Measurements from ENCODE around the gene UCK2. TPM values are rescaled to one million over a fixed set of nuclear protein-coding genes. Genes with fewer than 3 reads are reported as not detected.

UCK2 gene
- total and polyA plus RNA-seq, 10 of the 15 experiments (the other 5 are each of a cell fraction or from before 2014, with no cell fraction given) = 55.3 to 106 (median 84.9) TPM

DNA sequence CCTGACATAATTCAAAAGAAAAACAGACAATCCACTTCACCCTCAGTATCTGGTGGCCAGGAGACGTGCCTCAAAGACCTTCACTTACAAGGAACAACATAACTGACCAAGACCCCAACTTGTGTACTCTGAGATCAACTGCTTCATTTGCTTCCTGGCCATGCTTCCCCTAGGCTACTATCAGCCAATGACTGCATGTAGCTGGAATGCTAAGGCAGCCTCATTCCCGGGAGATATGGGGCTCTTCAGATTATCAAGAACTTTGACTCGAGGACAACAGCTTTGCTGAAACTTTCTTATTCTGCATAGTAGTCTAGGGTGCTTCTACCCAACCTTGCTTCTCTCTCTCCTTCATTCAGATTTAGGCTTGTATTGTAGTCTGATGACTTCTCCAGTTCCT, 11.7 kb upstream of the UCK2 start:
- no peaks in the 10 kb centered on the region for H3K27me3 ChIP-seq (replicated peaks in 1 of 2; ENCODE audit: control insufficient read depth in 2 of 2, insufficient read depth in 2 of 2, low read length in 1 of 2)
- no peak for FAIRE-seq
- in situ Hi-C loops (cut with MboI) (no loop called here), intact Hi-C loops (cut with micrococcal nuclease; ENCODE audit: unreplicated experiment) (no loop called here)
- H3K79me2 ChIP-seq (ENCODE audit: control insufficient read depth, insufficient read depth, low read length) = no peaks in the 10 kb centered on the region
- H3K4me1 ChIP-seq (ENCODE audit: control insufficient read depth, insufficient read depth, low read length) = no peaks in the 10 kb centered on the region
- no peak overlapping the region for H3K4me3 ChIP-seq
- CTCF ChIA-PET = no interaction called here
- no TSS peak for BruUV-seq (replicated peaks)
- no peak for DNase-seq (ENCODE audit: low read depth, low spot score)
- H4K20me1 ChIP-seq (ENCODE audit: control insufficient read depth, insufficient read depth) = no peaks in the 10 kb centered on the region
- no peaks in the 10 kb centered on the region for H3K36me3 ChIP-seq (ENCODE audit: control insufficient read depth in 2 of 2, insufficient read depth in 2 of 2, low read length in 1 of 2)
- RAD21 ChIA-PET (ENCODE audit: unreplicated experiment) = no interaction called here
- no peak for ATAC-seq
- H3K27ac ChIP-seq (ENCODE audit: control insufficient read depth, insufficient read depth) = no peak overlapping the region
- 32% methylated on average over 3 of the region's 3 CpGs for WGBS (ENCODE audit: insufficient coverage, insufficient replicate concordance, low lambda C conversion rate, missing lambda C conversion rate)
- no peak for TF ChIP-seq CREB1 (IDR thresholded peaks at IDR 0.05; ENCODE audit: low read depth)
- no peak for TF ChIP-seq CBFB (IDR thresholded peaks at IDR 0.05; ENCODE audit: low read depth)
- TF ChIP-seq, protein P1, sequence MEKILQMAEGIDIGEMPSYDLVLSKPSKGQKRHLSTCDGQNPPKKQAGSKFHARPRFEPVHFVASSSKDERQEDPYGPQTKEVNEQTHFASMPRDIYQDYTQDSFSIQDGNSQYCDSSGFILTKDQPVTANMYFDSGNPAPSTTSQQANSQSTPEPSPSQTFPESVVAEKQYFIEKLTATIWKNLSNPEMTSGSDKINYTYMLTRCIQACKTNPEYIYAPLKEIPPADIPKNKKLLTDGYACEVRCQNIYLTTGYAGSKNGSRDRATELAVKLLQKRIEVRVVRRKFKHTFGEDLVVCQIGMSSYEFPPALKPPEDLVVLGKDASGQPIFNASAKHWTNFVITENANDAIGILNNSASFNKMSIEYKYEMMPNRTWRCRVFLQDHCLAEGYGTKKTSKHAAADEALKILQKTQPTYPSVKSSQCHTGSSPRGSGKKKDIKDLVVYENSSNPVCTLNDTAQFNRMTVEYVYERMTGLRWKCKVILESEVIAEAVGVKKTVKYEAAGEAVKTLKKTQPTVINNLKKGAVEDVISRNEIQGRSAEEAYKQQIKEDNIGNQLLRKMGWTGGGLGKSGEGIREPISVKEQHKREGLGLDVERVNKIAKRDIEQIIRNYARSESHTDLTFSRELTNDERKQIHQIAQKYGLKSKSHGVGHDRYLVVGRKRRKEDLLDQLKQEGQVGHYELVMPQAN (conservative IDR thresholded peaks at IDR 0.05) = no peak
- TF ChIP-seq, protein P2, sequence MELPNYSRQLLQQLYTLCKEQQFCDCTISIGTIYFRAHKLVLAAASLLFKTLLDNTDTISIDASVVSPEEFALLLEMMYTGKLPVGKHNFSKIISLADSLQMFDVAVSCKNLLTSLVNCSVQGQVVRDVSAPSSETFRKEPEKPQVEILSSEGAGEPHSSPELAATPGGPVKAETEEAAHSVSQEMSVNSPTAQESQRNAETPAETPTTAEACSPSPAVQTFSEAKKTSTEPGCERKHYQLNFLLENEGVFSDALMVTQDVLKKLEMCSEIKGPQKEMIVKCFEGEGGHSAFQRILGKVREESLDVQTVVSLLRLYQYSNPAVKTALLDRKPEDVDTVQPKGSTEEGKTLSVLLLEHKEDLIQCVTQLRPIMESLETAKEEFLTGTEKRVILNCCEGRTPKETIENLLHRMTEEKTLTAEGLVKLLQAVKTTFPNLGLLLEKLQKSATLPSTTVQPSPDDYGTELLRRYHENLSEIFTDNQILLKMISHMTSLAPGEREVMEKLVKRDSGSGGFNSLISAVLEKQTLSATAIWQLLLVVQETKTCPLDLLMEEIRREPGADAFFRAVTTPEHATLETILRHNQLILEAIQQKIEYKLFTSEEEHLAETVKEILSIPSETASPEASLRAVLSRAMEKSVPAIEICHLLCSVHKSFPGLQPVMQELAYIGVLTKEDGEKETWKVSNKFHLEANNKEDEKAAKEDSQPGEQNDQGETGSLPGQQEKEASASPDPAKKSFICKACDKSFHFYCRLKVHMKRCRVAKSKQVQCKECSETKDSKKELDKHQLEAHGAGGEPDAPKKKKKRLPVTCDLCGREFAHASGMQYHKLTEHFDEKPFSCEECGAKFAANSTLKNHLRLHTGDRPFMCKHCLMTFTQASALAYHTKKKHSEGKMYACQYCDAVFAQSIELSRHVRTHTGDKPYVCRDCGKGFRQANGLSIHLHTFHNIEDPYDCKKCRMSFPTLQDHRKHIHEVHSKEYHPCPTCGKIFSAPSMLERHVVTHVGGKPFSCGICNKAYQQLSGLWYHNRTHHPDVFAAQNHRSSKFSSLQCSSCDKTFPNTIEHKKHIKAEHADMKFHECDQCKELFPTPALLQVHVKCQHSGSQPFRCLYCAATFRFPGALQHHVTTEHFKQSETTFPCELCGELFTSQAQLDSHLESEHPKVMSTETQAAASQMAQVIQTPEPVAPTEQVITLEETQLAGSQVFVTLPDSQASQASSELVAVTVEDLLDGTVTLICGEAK (IDR thresholded peaks at IDR 0.05; ENCODE audit: borderline replicate concordance) = no peak
- TF ChIP-seq, protein P3, sequence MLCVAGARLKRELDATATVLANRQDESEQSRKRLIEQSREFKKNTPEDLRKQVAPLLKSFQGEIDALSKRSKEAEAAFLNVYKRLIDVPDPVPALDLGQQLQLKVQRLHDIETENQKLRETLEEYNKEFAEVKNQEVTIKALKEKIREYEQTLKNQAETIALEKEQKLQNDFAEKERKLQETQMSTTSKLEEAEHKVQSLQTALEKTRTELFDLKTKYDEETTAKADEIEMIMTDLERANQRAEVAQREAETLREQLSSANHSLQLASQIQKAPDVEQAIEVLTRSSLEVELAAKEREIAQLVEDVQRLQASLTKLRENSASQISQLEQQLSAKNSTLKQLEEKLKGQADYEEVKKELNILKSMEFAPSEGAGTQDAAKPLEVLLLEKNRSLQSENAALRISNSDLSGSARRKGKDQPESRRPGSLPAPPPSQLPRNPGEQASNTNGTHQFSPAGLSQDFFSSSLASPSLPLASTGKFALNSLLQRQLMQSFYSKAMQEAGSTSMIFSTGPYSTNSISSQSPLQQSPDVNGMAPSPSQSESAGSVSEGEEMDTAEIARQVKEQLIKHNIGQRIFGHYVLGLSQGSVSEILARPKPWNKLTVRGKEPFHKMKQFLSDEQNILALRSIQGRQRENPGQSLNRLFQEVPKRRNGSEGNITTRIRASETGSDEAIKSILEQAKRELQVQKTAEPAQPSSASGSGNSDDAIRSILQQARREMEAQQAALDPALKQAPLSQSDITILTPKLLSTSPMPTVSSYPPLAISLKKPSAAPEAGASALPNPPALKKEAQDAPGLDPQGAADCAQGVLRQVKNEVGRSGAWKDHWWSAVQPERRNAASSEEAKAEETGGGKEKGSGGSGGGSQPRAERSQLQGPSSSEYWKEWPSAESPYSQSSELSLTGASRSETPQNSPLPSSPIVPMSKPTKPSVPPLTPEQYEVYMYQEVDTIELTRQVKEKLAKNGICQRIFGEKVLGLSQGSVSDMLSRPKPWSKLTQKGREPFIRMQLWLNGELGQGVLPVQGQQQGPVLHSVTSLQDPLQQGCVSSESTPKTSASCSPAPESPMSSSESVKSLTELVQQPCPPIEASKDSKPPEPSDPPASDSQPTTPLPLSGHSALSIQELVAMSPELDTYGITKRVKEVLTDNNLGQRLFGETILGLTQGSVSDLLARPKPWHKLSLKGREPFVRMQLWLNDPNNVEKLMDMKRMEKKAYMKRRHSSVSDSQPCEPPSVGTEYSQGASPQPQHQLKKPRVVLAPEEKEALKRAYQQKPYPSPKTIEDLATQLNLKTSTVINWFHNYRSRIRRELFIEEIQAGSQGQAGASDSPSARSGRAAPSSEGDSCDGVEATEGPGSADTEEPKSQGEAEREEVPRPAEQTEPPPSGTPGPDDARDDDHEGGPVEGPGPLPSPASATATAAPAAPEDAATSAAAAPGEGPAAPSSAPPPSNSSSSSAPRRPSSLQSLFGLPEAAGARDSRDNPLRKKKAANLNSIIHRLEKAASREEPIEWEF (IDR thresholded peaks at IDR 0.05; ENCODE audit: insufficient replicate concordance, low read depth, low read length) = no peak
- TF ChIP-seq SMC3 (IDR thresholded peaks at IDR 0.05; ENCODE audit: borderline replicate concordance, low read length) = no peak
- TF ChIP-seq, protein P4, sequence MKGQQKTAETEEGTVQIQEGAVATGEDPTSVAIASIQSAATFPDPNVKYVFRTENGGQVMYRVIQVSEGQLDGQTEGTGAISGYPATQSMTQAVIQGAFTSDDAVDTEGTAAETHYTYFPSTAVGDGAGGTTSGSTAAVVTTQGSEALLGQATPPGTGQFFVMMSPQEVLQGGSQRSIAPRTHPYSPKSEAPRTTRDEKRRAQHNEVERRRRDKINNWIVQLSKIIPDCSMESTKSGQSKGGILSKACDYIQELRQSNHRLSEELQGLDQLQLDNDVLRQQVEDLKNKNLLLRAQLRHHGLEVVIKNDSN (IDR thresholded peaks at IDR 0.05; ENCODE audit: borderline replicate concordance, extremely low read length, insufficient read depth, low read depth, low read length) = no peak
- no peak for TF ChIP-seq NFYA (IDR thresholded peaks at IDR 0.05; ENCODE audit: borderline replicate concordance, low read depth, low read length)
- TF ChIP-seq BCL11A (IDR thresholded peaks at IDR 0.05; ENCODE audit: low read depth, low read length) = no peak
- no peak for TF ChIP-seq SMAD1 (IDR thresholded peaks at IDR 0.05; ENCODE audit: low read depth, partially characterized antibody)
- no peak overlapping the region for H2AFZ ChIP-seq (ENCODE audit: control insufficient read depth, low read depth, low read length)
- H3K9me3 ChIP-seq (replicated peaks; ENCODE audit: control insufficient read depth, insufficient read depth, low read length) = no peaks in the 10 kb centered on the region
- SMC1A ChIA-PET (ENCODE audit: uncharacterized antibody, unreplicated experiment) = interaction anchor here (0.6 kb wide), 1 partner anchor 245 kb away, joined by 3 read pairs; no protein-coding TSS in a partner anchor
- H3K4me2 ChIP-seq (ENCODE audit: control insufficient read depth, insufficient read depth) = no peak overlapping the region
- POLR2A ChIA-PET = interaction anchor here (0.9 kb wide), 1 partner anchor 11 kb away, joined by 3 read pairs; no protein-coding TSS in a partner anchor
- no peak overlapping the region for H3K9ac ChIP-seq (ENCODE audit: control insufficient read depth, insufficient read depth, low read length)
